GM12878 (cell line): Measurements from ENCODE around the gene LMAN2.

Source experiments
- ASH2L ChIP-seq: fragments of 300-600, 200-600 bp; sonication (generic); IDR thresholded peaks from 2 replicates; pipeline ENCODE4 v1.6.1; 2017; ENCODE audit warnings: low read depth, mild to moderate bottlenecking, borderline replicate concordance
- CBFB ChIP-seq: IDR thresholded peaks from 2 replicates; pipeline ENCODE4 v1.6.1; 2016; ENCODE audit warnings: antibody characterized with exemption, low read depth
- EZH2 ChIP-seq: IDR thresholded peaks from 2 replicates; pipeline ENCODE4 v1.6.1; 2012; ENCODE audit warnings: low read depth, mild to moderate bottlenecking, control low read depth, inconsistent platforms, low read length, borderline replicate concordance; ENCODE audit not compliant: control insufficient read depth
- FOXK2 ChIP-seq: fragments of 450-650 bp; IDR thresholded peaks from 2 replicates; pipeline ENCODE4 v1.6.1; 2017; ENCODE audit warnings: mild to moderate bottlenecking, moderate library complexity
- FOXM1 ChIP-seq: IDR thresholded peaks from 2 replicates; pipeline ENCODE4 v1.6.1; 2012; ENCODE audit warnings: low read depth, mild to moderate bottlenecking, inconsistent platforms, low read length, moderate library complexity
- MYC ChIP-seq: IDR thresholded peaks from 2 replicates; pipeline ENCODE4 v1.6.1; 2011; ENCODE audit warnings: mild to moderate bottlenecking, low read length, moderate library complexity, inconsistent platforms; ENCODE audit not compliant: insufficient read depth, insufficient replicate concordance, insufficient read length, severe bottlenecking
- POLR2AphosphoS2 ChIP-seq: IDR thresholded peaks from 2 replicates; pipeline ENCODE4 v1.6.1; 2011; ENCODE audit warnings: low read depth, mild to moderate bottlenecking, low read length, improper control_type of control experiment, moderate library complexity
- RAD21 ChIP-seq: IDR thresholded peaks from 2 replicates; pipeline ENCODE4 v1.6.1; 2011; ENCODE audit warnings: mild to moderate bottlenecking, low read depth, low read length, moderate library complexity; ENCODE audit not compliant: insufficient read depth
- SMARCA5 ChIP-seq: fragments of 450-650 bp; IDR thresholded peaks from 2 replicates; pipeline ENCODE4 v1.6.1; 2017; ENCODE audit warnings: mild to moderate bottlenecking
- ZNF207 ChIP-seq: fragments of 450-650 bp; IDR thresholded peaks from 2 replicates; pipeline ENCODE4 v1.6.1; 2014; ENCODE audit warnings: antibody characterized with exemption, mild to moderate bottlenecking, borderline replicate concordance
- TF ChIP-seq, protein P1 (sequence below), 3 experiments: IDR thresholded peaks in 2 of 3; conservative IDR thresholded peaks in 1 of 3; 2 replicates each; pipeline ENCODE4 v1.5.1; 2011; ENCODE audit warnings: low read depth in 3 of 3, low read length in 3 of 3, mild to moderate bottlenecking in 3 of 3, control low read depth in 2 of 3, moderate library complexity in 2 of 3, inconsistent platforms in 1 of 3, mixed read lengths in 1 of 3; ENCODE audit not compliant: control insufficient read depth in 2 of 3, insufficient read depth in 1 of 3; ENCODE audit errors: extremely low read depth in 1 of 3
- TF ChIP-seq, protein P2 (sequence below): fragments of 450-650 bp; formaldehyde crosslinking; IDR thresholded peaks from 2 replicates; pipeline ENCODE4 v1.4.0; 2022; ENCODE audit warnings: mild to moderate bottlenecking, moderate library complexity

DNA sequence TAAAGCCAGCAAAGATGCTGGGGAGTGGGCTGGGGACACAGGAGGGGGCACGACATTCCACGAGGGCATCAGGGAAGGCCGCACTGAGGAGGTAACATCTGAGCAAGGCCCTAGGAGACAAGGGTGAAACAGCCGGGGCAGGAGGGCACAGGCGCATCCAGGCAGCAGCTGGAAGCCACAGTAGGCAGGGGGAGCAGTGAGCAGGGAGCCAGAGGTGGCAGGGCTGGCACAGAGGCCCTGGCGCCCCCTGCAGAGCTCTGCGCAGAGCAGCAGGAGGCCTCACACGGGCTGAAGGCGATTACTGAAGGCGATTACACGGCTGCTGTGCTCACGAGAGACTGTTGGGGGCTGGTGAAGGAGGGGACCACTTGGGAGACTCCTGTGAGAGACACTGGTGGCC is 15.4 kb downstream of the LMAN2 start:
- TF ChIP-seq EZH2 (no peak), FOXK2 (no peak), CBFB (no peak), SMARCA5 (no peak), FOXM1 (no peak), MYC (no peak), POLR2AphosphoS2 (no peak), ZNF207 (no peak), ASH2L (no peak), RAD21 (no peak)
- TF ChIP-seq, protein P1, sequence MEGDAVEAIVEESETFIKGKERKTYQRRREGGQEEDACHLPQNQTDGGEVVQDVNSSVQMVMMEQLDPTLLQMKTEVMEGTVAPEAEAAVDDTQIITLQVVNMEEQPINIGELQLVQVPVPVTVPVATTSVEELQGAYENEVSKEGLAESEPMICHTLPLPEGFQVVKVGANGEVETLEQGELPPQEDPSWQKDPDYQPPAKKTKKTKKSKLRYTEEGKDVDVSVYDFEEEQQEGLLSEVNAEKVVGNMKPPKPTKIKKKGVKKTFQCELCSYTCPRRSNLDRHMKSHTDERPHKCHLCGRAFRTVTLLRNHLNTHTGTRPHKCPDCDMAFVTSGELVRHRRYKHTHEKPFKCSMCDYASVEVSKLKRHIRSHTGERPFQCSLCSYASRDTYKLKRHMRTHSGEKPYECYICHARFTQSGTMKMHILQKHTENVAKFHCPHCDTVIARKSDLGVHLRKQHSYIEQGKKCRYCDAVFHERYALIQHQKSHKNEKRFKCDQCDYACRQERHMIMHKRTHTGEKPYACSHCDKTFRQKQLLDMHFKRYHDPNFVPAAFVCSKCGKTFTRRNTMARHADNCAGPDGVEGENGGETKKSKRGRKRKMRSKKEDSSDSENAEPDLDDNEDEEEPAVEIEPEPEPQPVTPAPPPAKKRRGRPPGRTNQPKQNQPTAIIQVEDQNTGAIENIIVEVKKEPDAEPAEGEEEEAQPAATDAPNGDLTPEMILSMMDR (IDR thresholded peaks at IDR 0.05 in 2 of 3, conservative IDR thresholded peaks at IDR 0.05 in 1 of 3; ENCODE audit: control insufficient read depth in 2 of 3, extremely low read depth in 1 of 3, insufficient read depth in 1 of 3, low read depth in 3 of 3, low read length in 3 of 3), result peak; percentile 16 to 53 (median 36); a peak in 3 of 6 replicates
- TF ChIP-seq, protein P2, sequence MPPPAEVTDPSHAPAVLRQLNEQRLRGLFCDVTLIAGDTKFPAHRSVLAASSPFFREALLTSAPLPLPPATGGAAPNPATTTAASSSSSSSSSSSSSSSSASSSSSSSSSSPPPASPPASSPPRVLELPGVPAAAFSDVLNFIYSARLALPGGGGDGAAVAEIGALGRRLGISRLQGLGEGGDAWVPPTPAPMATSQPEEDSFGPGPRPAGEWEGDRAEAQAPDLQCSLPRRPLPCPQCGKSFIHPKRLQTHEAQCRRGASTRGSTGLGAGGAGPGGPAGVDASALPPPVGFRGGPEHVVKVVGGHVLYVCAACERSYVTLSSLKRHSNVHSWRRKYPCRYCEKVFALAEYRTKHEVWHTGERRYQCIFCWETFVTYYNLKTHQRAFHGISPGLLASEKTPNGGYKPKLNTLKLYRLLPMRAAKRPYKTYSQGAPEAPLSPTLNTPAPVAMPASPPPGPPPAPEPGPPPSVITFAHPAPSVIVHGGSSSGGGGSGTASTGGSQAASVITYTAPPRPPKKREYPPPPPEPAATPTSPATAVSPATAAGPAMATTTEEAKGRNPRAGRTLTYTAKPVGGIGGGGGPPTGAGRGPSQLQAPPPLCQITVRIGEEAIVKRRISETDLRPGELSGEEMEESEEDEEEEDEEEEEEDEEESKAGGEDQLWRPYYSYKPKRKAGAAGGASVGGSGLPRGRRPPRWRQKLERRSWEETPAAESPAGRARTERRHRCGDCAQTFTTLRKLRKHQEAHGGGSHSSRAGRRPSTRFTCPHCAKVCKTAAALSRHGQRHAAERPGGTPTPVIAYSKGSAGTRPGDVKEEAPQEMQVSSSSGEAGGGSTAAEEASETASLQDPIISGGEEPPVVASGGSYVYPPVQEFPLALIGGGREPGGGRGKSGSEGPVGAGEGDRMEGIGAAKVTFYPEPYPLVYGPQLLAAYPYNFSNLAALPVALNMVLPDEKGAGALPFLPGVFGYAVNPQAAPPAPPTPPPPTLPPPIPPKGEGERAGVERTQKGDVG (CRISPR knock-in tag), result no peak
